GM23338 (cell line): ENCODE data around the gene SPTB. TPM values are rescaled to one million over a fixed set of nuclear protein-coding genes. Genes with fewer than 3 reads are reported as not detected.

Source experiments
- ATAC-seq: fragments of 200-7000 bp; cut with Tn5 transposase; 3 replicates; pipeline ENCODE4 v1.9.1; 2020
- DNase-seq: peaks from one replicate; pipeline ENCODE4 v3.0.0-alpha.2; 2015; ENCODE audit warnings: low spot score
- H2AFZ ChIP-seq: fragments of 200-600 bp; sonication (generic); 2 replicates; pipeline ENCODE4 v1.8.0; 2016; ENCODE audit warnings: antibody characterized with exemption, mild to moderate bottlenecking, moderate library complexity
- H3F3A ChIP-seq: fragments of 200-600 bp; sonication (generic); replicated peaks from 2 replicates; pipeline ENCODE4 v1.8.0; 2017; ENCODE audit warnings: antibody characterized with exemption, mixed run types, low read depth
- H3K27ac ChIP-seq: fragments of 200-600 bp; sonication (generic); 2 replicates; pipeline ENCODE4 v1.6.1; 2016; ENCODE audit warnings: low read depth
- H3K27me3 ChIP-seq: fragments of 200-600 bp; sonication (generic); 2 replicates; pipeline ENCODE4 v1.8.0; 2016; ENCODE audit warnings: mild to moderate bottlenecking, mixed run types, moderate library complexity; ENCODE audit not compliant: insufficient read depth
- H3K36me3 ChIP-seq: fragments of 200-600 bp; sonication (generic); 2 replicates; pipeline ENCODE4 v1.8.0; 2016; ENCODE audit warnings: mild to moderate bottlenecking; ENCODE audit not compliant: insufficient read depth
- H3K4me1 ChIP-seq: fragments of 200-600 bp; sonication (generic); 2 replicates; pipeline ENCODE4 v1.8.0; 2016; ENCODE audit warnings: mild to moderate bottlenecking, moderate library complexity; ENCODE audit not compliant: insufficient read depth
- H3K4me2 ChIP-seq: fragments of 200-600 bp; sonication (generic); 2 replicates; pipeline ENCODE4 v1.7.1; 2017; ENCODE audit warnings: mixed run types
- H3K4me3 ChIP-seq: fragments of 200-600 bp; sonication (generic); 2 replicates; pipeline ENCODE4 v1.6.1; 2016; ENCODE audit warnings: mixed run types
- H3K79me2 ChIP-seq: fragments of 200-600 bp; sonication (generic); replicated peaks from 2 replicates; pipeline ENCODE4 v1.8.0; 2017; ENCODE audit warnings: mild to moderate bottlenecking; ENCODE audit not compliant: insufficient read depth
- H3K9me2 ChIP-seq: fragments of 200-600 bp; sonication (generic); 2 replicates; pipeline ENCODE4 v1.8.0; 2017; ENCODE audit not compliant: insufficient read depth
- H4K20me1 ChIP-seq: fragments of 200-600 bp; sonication (generic); replicated peaks from 2 replicates; pipeline ENCODE4 v1.8.0; 2017; ENCODE audit warnings: mild to moderate bottlenecking; ENCODE audit not compliant: insufficient read depth
- H3K27ac Mint-ChIP-seq: 2 replicates; pipeline ENCODE4 v1.8.0; 2020; ENCODE audit warnings: inconsistent platforms, mild to moderate bottlenecking, moderate library complexity, mixed read lengths
- H3K27me3 Mint-ChIP-seq: 3 replicates; pipeline ENCODE4 v1.8.0; 2022; ENCODE audit warnings: low read depth, mild to moderate bottlenecking, moderate library complexity, mixed read lengths, inconsistent platforms; ENCODE audit not compliant: insufficient read depth, poor library complexity
- H3K36me3 Mint-ChIP-seq: 3 replicates; pipeline ENCODE4 v1.8.0; 2021; ENCODE audit warnings: low read depth, mild to moderate bottlenecking, inconsistent platforms, moderate library complexity, mixed read lengths
- H3K4me1 Mint-ChIP-seq: 3 replicates; pipeline ENCODE4 v1.8.0; 2020; ENCODE audit warnings: mild to moderate bottlenecking, inconsistent platforms, mixed read lengths
- H3K4me3 Mint-ChIP-seq: 3 replicates; pipeline ENCODE4 v1.8.0; 2021; ENCODE audit warnings: moderate library complexity, mild to moderate bottlenecking, inconsistent platforms, mixed read lengths
- H3K9me3 Mint-ChIP-seq: 3 replicates; pipeline ENCODE4 v1.8.0; 2020; ENCODE audit warnings: moderate library complexity, mild to moderate bottlenecking, inconsistent platforms, mixed read lengths
- CTCF ChIP-seq, 2 experiments: fragments of 200-600 bp in 1 of 2; sonication (generic) in 1 of 2; conservative IDR thresholded peaks; 2 replicates each; pipeline versions ENCODE4 v1.5.1 to v1.6.1; 2016 to 2017; ENCODE audit warnings: antibody characterized with exemption in 2 of 2, low read depth in 2 of 2, mild to moderate bottlenecking in 2 of 2, moderate library complexity in 1 of 2
- ETS1 ChIP-seq: IDR thresholded peaks from 2 replicates; pipeline ENCODE4 v1.6.1; 2016; ENCODE audit warnings: antibody characterized with exemption
- EZH2 ChIP-seq: fragments of 200-600 bp; sonication (generic); IDR thresholded peaks from one replicate; pipeline ENCODE4 v1.8.0; 2017; ENCODE audit warnings: antibody characterized with exemption, mild to moderate bottlenecking, low read depth; ENCODE audit not compliant: unreplicated experiment
- EZH2phosphoT487 ChIP-seq: fragments of 200-600 bp; sonication (generic); IDR thresholded peaks from one replicate; pipeline ENCODE4 v1.8.1; 2018; ENCODE audit warnings: antibody characterized with exemption; ENCODE audit not compliant: unreplicated experiment
- NANOG ChIP-seq: IDR thresholded peaks from 2 replicates; pipeline ENCODE4 v1.6.1; 2016; ENCODE audit warnings: antibody characterized with exemption, borderline replicate concordance
- POLR2AphosphoS5 ChIP-seq: IDR thresholded peaks from 2 replicates; pipeline ENCODE4 v1.6.1; 2016; ENCODE audit warnings: antibody characterized with exemption, low read depth
- STAT1 ChIP-seq: IDR thresholded peaks from one replicate; pipeline ENCODE4 v1.6.1; 2016; ENCODE audit warnings: antibody characterized with exemption; ENCODE audit not compliant: unreplicated experiment
- ZNF331 ChIP-seq: fragments of 250-450 bp; sonication (Bioruptor Pico); IDR thresholded peaks from 2 replicates; pipeline ENCODE4 v1.5.0; 2020; ENCODE audit warnings: low read depth, mild to moderate bottlenecking, moderate library complexity
- ZNF462 ChIP-seq: fragments of 250-450 bp; sonication (Bioruptor Pico); IDR thresholded peaks from 2 replicates; pipeline ENCODE4 v1.5.0; 2020; ENCODE audit warnings: mild to moderate bottlenecking, moderate library complexity
- polyA plus RNA-seq: library from polyadenylated mRNA; unstranded; fragments of >200 nt; fragmentation: Nextera tagmentation; extraction: Ambion mirVana; gene quantifications from 2 replicates; pipeline ENCODE4 v1.2.1, GENCODE V29; 2016
- total RNA-seq: library from RNA; depleted of rRNA; stranded (reverse); fragments of >200 nt; shearing (Covaris generic); gene quantifications from 2 replicates; pipeline ENCODE4 v1.2.3, GENCODE V29; 2014

Gene SPTB
- total and polyA plus RNA-seq, 2 experiments from 2014 or later, result 1.1 to 1.9 TPM

GRCh38 chr14:64715146-64715627 is 164.5 kb downstream of the SPTB start (continued):
- no peak for TF ChIP-seq ZNF462 (CRISPR knock-in tag)

- no peak overlapping the region for H2AFZ ChIP-seq
- H3K4me3 Mint-ChIP-seq, result no peak overlapping the region; the same call in 2 of the 3 replicates
- peaks cover 31% of the 10 kb centered on the region for H3K9me3 Mint-ChIP-seq
- H3K9me2 ChIP-seq, result no peaks in the 10 kb centered on the region
- H3K4me3 ChIP-seq, result peak overlapping the region; percentile 50
- H3K27ac ChIP-seq, result no peak overlapping the region
- H3K27ac Mint-ChIP-seq, result no peak overlapping the region
- H3F3A ChIP-seq, result peaks cover 31% of the 10 kb centered on the region
- peaks cover 21% of the 10 kb centered on the region for H3K27me3 Mint-ChIP-seq
- peaks cover 69% of the 10 kb centered on the region for H3K36me3 Mint-ChIP-seq
- H3K79me2 ChIP-seq, result peaks cover 89% of the 10 kb centered on the region
- peaks cover 15% of the 10 kb centered on the region for H3K36me3 ChIP-seq
- H3K27me3 ChIP-seq, result peaks cover 11% of the 10 kb centered on the region; the same call in 1 of the 2 replicates
- peaks cover 67% of the 10 kb centered on the region for H3K4me1 ChIP-seq
- DNase-seq (no peak), ATAC-seq (no peak)
- peak overlapping the region; percentile 76 for H3K4me2 ChIP-seq
- peaks cover 50% of the 10 kb centered on the region for H4K20me1 ChIP-seq
- H3K4me1 Mint-ChIP-seq, result peaks cover 71% of the 10 kb centered on the region
- no peak for TF ChIP-seq EZH2
- no peak for TF ChIP-seq CTCF (conservative IDR thresholded peaks at IDR 0.05; ENCODE audit: low read depth in 2 of 2)
- no peak for TF ChIP-seq STAT1
- TF ChIP-seq NANOG, result no peak
- TF ChIP-seq ZNF331, result no peak
- TF ChIP-seq EZH2phosphoT487, result no peak
- no peak for TF ChIP-seq POLR2AphosphoS5
- no peak for TF ChIP-seq ETS1
These were observed 165.2 kb downstream of the SPTB start for GRCh38 chr14:64714432-64715025.
